HPDE6-E6E7 (cell line): ENCODE measurements around the gene DNAJA4.

ENCODE experiments used
- DNase-seq: peaks from one replicate; pipeline ENCODE4 v3.0.0; 2011; ENCODE audit warnings: missing footprints; ENCODE audit errors: extremely low spot score

DNAJA4 gene

DNA sequence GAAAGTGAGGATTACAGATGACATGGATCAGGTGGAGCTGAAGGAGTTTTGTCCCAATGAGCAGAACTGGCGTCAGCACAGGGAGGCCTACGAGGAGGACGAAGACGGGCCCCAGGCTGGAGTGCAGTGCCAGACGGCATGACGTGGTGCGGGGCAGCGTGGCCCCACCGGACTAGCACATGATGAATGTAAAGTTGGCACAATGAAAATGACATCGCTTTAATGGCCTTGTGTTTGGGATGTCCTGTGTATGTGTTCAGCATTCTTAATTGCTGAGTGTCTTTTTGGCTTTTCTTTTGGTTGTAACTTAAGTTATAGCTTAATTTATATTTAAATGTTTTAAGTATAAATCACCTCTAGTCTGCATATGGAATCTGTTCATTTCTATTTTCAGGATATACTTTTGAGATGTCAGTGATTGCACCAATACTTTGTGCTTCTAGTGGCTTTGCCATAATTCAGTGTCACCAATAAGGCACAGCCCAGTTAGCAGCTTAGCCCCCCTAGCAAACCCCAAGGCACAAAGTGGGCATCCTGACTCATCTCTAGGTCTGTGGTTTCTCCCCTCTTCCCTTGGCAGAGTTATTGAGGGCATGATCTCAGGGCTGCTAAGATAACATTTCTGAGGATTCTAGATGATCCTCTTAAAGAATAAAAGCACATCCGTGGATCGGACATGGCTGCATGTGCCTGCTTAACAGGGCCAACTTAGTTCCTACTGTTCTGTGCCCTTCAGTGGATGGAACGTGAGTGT lies 16.1 kb downstream of the DNAJA4 start:
- DNase-seq = no peak

DNA sequence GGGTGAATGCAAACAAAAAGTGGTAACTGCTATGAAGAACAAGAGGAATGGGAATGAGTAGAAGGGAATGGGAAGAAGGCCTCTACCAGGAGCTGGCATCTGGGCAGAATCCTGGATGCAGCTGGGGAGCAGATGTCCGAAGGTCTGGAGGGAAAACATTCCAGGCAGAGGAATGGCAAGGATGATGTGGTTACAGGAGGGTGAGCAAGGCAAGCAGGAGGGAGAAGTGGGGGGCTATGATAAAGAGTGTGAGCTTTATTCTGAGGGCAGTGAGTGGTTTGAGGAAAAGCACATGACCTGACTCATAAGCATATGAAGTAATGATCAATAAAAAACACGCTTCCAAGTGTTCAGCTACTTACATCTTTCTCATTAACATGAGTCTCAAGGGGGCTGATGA lies 18.0 kb downstream of the DNAJA4 start:
- no peak for DNase-seq

DNA sequence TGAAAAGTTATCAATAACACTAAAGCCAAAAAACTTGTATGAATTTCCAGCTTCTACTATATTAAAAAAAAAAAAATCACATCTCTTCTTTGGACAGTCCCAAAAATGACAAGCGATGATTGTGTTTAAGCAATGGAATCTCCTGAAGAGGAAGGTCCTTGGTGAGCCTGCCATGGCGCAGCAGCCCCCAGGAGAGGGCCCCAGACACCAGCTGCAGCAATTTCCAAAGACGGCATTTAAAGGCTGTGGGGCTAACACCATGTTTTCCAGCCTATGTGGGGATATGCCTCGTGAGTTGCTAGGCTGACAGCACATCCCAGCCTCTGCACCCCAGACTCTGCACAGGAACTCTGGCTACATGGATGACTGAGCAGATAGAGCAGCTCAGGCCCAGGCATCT lies 20.4 kb downstream of the DNAJA4 start:
- no peak for DNase-seq

DNA sequence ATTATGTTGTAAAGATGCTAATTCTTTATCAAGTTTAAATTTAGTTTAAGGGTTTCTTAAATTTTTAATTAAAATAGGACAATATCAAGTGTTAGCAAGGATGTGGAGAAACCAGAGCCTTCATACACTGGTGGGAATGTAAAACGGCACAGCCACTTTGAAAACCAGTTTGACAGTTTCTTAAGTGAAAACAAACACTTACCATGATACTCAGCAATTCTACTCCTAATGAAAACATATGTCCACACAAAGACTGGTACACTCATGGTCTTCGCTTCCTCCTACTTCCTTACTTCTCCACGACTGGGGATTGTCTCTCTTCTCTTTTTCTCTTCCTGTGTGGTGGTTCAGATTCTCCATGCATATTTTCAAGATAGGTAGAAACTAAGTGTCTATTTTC lies 25.9 kb downstream of the DNAJA4 start:
- DNase-seq = no peak

DNA sequence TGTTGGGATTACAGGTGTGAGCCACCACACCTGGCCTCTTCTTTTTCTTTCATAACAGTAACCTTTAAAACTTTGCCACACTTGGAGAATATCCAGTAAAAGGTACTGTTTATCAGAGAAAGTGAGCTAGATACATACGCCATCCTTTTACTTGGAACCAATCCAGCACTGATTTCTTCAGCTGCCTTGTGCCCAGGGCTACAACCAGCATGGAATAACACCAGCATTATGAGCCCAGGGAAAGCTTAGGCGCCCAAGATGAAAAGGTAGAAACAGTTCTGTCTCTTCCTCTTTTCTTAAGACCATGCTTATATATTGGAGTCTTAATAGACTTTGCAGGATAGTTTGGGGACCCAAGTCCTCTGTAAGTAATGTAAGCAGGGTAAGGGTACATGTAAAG lies 26.7 kb downstream of the DNAJA4 start:
- no peak for DNase-seq

DNA sequence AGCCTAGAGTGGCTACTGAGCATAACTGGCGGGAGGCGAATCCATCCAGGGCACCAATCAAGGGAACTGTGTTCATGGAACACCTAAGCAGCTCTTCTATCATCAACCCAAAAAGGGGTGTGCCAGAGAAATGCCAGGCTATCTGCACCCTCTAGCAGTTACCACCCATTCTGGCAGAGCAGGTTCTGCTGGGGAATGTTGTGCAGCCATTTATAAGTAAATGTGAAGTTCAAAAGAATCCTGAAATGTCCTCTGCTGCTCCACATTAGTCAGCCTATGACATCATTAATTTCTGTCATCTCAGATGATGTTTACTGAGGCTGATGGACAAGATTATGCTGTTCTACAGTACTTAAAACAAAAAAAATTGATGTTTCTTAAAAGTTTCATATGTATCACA lies 27.3 kb downstream of the DNAJA4 start:
- peak; percentile 28 for DNase-seq

DNA sequence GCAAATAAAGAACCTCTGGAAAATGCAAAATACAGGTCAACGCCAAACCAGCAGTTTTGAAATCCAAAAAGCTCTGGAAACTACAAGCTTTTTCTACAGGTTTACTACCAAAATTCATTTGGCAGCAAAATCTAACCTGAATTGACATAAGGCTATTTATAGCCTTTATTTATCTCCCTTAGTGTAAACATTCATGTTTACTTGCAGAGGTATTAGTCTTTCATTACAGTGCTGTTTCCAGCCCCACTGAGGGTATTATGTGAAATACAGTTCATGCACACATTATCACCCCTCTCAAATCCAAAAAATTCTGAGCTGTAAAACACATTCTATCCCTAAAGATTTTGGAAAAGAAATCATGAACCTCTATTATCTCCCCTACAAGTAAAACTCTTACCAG lies 27.9 kb downstream of the DNAJA4 start:
- DNase-seq = no peak

DNA sequence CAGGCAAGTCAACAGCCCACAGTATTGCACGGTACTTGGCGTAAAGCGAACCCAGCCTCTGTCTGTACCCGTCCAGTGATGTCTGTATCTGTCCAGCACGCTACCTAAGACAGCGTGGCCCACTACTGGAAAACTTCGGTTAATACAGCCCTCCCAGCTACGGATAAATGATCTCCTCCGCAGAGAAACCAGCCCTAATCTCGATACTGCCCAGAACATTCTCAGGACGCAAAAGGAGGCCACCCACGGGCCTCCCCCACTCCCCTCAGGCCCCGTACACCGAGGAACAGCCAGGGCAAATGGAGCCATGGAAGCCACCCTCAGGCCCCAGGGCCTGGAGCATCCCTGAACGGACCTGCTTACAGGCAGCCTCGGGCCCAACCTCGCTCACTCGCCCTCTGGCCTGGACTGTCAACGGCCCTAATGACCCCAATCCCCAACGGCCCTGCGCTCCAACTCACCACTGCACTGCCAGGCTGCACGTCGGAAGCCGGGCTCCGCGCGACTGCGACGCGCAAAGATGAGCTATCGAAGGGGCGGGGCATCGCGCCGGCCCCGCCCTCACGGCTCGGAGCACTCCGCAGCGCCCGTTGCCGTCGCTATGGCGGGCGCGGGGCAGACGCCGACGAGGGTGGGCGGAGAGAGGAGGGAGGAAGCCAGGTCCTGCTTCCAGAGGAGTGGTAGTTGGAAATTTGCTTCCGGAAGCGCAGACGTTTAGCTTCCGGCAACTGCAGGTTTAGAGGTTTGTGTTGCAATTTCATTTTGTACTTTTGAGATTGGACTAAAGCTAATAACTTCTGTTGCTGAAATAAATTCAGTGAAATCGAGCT lies 35.0 kb downstream of the DNAJA4 start, which contains the start of gene SKIC8:
Gene SKIC8, minus strand, starts transcription at position 509 of the 830 bp plus-strand sequence. CDS start 3,923 bp downstream, outside the sequence.
- peak; percentile 90 for DNase-seq

DNA sequence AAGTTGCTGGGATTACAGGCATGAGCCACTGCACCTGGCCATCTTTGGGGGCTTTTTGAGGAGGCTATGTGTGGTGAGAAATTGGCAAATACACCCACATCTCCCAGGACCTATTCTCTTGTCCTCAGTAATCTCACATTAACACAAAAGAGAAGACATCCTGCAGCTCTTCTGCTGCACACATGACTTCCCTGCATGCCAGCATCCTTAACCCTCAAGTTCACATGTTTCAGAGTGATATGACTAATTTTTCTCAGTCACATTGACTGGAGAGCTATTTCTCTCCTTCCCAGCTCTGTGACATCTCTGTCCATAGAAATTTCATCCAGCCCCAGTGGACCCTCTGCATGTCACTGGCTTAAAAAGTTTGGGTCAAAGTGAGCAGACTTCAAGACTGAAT lies 37.0 kb downstream of the DNAJA4 start:
- DNase-seq = no peak

DNA sequence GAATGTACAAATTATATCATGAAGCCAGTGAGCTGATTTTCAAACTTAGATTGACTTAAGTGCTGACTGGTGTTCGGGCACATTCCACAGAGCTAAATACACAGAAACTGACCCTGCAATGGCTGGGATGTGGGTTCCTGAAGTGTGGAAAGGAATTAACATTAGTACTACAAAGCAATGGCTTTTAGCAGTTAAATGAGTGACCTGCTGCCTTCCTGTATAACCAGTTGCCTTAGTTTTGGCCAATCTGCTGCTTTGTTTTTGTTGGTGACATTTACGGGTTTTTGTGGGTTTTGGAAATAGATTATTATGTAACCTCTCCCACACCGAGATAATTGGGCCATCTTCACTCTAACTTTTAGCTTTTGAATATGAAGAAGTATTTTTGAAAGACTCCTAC lies 37.5 kb downstream of the DNAJA4 start:
- DNase-seq = no peak

DNA sequence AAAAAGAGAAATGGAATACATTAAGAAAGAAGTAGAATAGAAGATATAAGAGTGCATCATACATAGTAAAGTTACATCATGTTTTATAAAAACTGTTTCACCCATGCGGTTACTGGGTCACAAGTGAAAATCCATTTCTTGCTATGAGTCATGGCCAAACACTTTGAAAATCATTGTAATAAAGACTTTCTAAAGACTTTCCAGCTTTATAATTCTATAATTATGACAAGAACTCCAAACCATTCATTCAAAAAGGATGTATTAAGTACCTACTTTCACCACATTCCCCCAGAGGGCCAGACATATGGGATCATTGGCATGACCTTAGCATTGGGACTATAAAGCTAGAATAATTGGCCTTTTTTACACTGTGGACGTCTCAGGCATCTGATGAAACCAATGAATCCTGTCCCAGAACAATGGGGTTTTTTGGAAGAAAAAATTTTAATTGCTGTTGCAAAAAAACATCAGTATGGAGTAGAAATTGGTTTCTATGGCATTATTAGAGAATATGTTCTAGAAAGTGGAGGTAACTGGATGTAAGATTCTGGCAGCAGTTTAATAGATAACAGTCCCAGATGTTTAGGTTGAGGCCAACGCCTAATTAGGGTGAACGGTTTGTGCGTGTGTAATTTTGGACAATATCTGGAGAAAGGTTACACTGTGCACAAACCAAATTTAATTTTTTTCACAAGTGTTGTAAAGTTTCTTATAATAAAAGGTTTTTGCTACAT lies 38.4 kb downstream of the DNAJA4 start:
- DNase-seq = no peak

DNA sequence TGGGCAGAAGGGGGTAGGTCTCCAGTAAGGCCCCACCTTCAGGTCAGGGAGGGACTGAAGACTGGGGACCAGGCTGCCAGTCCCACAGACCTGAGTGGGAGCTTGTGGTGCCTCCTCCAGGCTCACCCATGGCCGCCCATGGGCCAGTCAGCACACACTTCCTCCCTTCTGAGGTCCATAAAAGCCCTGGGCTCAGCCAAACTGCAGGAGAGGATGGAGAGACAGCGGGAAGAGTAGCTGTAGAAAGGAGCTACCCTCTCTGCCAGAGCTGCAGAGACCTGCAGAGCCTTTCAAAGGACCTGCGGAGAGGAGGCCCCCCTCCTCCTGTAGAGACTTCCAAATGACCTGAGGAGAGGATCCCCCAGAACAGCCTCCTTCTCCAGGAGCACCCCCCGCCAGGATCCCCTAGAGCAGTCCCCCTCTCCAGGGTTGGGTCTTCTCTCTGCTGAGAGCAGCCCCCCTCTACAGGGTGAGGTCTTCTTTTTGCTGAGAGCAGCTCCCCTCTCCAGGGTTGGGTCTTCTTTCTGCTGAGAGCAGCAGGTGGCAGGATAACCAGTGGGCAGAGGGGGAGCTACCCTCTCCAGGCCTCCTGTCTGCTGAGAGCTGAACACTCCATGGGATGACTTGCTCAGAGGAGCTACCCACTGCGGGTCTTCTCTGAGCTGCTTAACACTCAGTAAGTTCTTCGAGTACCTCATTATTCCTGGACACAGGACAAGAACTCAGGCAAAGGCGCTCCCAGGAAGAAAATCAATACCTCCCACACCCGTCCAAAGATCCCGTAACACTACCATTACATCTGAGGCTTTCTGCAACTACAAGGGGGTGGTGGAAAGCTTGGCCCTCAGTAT lies 40.1 kb downstream of the DNAJA4 start:
- DNase-seq = no peak

DNA sequence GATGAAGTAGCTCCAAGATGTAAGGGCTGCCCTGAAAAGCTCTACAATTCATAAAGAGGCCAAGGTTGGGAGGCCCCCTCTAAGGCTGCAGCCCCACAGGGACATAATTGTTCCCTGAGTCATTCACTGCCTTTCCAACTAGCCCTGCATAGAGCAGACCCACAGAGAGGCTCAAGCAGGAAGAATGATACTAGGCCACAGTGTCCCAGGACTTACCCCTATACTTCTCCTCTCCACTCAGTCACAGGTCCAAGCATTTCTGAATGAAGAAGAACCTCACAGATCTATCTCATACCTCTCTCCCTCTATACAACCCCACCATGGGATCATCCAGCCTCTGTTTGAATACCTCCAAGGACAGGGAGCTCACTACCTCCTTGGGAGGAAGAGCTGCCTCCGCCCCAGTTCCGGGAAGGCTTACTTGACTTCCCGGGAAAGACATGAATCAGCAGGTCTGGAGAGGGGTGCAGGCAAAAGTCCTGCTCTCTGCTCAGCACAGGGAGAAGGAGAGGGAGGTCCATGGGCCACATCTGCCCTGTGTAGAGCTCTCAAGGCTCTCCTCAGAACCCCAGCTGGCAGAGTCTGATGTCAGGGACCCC lies 41.9 kb downstream of the DNAJA4 start:
- no peak for DNase-seq

DNA sequence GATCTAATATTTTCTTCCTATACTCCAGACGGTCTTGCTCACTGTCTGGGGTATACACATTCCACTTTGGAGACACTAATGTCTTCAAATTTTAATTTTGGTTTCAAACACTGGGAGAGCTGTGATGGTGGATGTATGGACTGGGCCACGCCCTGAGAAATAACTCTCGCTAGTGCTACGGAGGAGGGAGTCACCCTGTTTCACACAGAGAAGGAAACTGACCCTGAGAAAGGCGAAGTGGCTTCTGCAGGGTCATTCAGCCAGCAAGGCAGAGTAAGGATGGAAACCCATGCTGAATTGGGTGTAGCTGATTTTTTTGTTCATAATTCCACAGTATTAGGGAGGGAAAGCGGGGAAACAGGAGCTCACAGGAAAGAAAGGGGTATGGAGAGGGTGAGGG lies 43.6 kb downstream of the DNAJA4 start:
- DNase-seq = no peak

DNA sequence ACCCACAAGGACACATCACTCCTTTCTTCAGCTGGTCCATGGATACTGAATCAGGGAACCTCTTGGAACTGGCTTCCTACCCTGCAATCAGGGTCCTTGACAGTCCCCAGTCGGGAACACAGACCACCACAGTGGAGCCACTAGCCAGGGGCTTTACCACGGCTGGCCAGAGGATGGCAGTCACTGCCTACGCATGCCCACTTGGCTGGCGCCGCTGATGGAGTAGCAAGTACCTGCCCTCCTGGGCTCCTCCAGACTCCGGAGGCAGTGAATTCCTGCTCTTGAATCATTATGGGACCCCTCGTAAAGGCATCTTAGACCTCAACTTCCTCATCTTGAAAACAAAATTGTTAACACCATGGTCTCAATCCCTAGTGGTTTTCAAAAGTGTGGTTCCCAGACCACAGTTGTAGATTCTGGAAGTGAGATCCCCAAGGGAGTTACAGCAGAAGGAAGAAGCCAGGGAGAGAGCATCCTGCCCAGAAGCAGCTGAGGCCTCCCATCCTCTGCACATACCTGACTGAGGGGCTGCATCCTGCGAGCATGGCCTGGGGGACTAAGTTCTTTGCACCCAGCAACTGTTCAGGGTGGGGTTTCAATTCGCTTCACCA lies 44.2 kb downstream of the DNAJA4 start:
- peak; percentile 63 for DNase-seq

DNA sequence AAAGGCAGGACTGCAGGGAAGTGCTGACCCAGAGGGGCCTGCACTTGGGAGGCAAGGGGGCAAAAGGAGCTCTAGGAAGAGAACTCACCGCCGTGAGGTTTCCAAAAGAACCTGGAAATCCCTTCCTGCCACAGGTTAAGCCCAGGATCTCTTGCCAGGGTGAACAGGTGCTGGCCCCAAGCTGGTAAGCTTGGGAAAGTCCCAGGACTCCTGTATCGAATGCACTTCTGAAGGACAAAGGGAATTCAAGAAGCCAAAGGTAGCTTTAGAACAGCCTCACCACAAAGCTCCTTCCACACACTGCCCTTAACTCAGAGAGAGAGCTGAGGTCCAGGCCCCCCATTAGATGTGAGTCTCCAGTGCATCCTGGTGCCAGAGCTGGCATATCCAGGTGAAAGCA lies 46.9 kb downstream of the DNAJA4 start:
- DNase-seq = no peak

DNA sequence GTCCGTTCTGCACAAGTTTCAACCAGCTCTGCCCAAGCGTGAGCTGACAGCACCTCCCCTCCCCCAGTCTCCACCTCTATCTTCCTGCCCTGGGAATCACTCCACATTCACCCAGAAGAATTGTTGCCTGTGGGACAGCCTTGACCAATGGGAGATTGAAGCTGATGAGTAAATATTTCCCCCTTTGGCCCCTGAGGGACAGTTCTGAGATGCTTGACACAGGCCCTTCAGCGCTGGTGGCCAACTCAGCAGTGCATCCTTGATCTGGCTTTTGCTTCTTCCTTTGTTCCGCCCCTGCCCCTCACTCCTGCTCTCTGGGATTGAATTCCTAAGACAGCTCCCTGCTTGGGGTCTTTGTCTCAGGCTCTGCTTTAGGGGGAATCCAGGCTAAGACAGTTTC lies 48.2 kb downstream of the DNAJA4 start:
- no peak for DNase-seq

DNA sequence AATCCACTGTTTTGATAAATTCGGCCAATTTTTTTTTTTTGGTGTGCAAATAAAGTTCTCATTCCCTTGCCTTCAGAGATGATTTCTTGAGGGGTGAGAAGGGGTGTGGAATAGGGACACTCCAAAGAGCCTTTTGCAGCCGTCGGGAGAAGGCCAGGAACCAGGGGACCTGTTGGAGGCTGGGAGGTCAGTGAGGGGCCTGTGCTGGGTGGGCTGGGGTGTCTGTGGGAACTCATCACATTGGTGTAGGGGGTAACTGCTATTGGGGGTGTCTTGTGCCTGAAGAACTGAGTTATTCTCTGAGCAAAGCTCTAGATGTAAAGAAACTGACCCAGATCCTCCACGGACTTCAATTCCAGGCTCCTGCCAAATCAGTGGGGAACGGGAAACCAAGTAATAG lies 48.6 kb downstream of the DNAJA4 start:
- no peak for DNase-seq

DNA sequence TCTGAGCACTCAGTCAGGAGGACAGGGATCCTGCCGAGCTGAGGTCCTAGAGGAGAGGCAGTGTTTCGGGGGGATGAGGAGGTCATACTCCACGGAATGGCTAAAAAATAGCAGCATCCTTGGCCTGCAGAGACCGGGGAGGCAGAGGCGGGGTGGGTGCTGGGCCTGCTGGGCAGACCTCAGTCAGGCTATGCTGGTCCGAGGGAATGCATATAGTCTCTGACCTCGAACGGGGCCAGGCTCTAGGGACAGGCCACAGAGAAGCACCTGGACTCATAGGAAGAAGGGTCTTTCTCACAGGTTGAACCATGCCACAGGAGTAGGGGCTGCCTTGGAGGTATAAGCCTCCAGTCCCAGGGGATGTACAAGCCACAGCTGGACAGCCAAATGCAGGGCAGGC lies 49.0 kb downstream of the DNAJA4 start:
- DNase-seq = no peak

DNA sequence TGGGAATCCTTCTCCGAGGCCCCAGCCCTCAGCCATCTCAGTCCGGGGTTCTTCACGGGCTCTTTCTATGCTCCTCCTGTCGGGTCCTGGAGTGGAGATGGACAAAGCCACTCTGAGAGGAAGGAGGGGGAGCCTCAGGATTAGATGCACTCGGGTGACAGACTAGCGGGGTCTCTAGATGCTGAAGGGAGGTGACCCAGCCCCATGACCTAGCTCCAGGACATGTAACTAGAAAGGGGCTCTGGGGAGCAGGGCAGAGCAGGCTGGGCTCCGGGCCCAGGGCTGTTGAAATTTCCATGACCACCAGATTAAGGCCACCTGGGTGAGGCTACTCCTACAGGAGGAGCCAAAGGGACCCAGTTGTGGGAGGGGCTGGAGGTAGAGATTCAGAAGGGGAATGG lies 49.8 kb downstream of the DNAJA4 start:
- no peak for DNase-seq
